Heart left ventricle (tissue), 13 donors: ENCODE measurements around the gene ZDHHC11B.

Experiments used
- POLR2A ChIP-seq, 2 donors: fragments of 450-650 bp; IDR thresholded peaks; one replicate each; pipeline ENCODE4 v1.6.1; 2017; ENCODE audit warnings: antibody characterized with exemption in 2 of 2, mild to moderate bottlenecking in 2 of 2, moderate library complexity in 2 of 2
- TF ChIP-seq, protein P1 (sequence below), 12 donors: fragments of 200-600 bp; sonication (generic) in 4 of 12; IDR thresholded peaks; one replicate each; pipeline versions ENCODE4 v1.5.0 to v1.8.0; 2018 to 2022; ENCODE audit warnings: antibody characterized with exemption in 12 of 12, mild to moderate bottlenecking in 5 of 12
- donor health status: ischemic (EF 13 %, LVEDD 7.1; RV severe dilation, severe dysfunction).
- donor health status: DM: no; HTN: yes; CAD: no.
- donor health status: DM: no; HTN: no; CAD: no.
- donor health status: ischemic (EF 25% LVEDD 6.9; RV normal size, moderate dysfunction).
- donor health status: ischemic (EF 25% LVEDD 5.7; RV mildly dilated, moderate dysfunction).
- donor health status: ischemic (EF 35%, LVEDD 5.7; RV mildly dilated, moderate dysfunction).
- donor health status: nonischemic (EF 11% LVEDD 7.7; RV severe dilation, severe dysfunction).
- donor health status: DM: yes; HTN: yes; CAD: no.
- donor health status: PGD.
- donor health status: ischemic (EF 29% LVEDD 5.4; RV normal size, mild dysfunction).
- donor health status: nonischemic (EF 23%, LVEDD 6.1; RV moderate dilation, normal function).

- TF ChIP-seq, protein P1, sequence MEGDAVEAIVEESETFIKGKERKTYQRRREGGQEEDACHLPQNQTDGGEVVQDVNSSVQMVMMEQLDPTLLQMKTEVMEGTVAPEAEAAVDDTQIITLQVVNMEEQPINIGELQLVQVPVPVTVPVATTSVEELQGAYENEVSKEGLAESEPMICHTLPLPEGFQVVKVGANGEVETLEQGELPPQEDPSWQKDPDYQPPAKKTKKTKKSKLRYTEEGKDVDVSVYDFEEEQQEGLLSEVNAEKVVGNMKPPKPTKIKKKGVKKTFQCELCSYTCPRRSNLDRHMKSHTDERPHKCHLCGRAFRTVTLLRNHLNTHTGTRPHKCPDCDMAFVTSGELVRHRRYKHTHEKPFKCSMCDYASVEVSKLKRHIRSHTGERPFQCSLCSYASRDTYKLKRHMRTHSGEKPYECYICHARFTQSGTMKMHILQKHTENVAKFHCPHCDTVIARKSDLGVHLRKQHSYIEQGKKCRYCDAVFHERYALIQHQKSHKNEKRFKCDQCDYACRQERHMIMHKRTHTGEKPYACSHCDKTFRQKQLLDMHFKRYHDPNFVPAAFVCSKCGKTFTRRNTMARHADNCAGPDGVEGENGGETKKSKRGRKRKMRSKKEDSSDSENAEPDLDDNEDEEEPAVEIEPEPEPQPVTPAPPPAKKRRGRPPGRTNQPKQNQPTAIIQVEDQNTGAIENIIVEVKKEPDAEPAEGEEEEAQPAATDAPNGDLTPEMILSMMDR (IDR thresholded peaks at IDR 0.05), result no peak
- TF ChIP-seq POLR2A (IDR thresholded peaks at IDR 0.05), result no peak
These were observed 18.4 kb downstream of the ZDHHC11B start for GRCh38 chr5:765948-766631.
